Naive thymus-derived CD8-positive, alpha-beta T cell (primary cell): ENCODE results near the gene RNF32. TPM values are rescaled to one million over a fixed set of nuclear protein-coding genes. Genes with fewer than 3 reads are reported as not detected.

Experiments used
- ATAC-seq, 2 donors: fragments of 150-1000 bp; cut with Tn5 transposase in 1 of 2; sonication (Bioruptor Pico), chemical (Tn5 transposase) in 1 of 2; 1 replicate in 1 of 2; 2 replicates in 1 of 2; pipeline ENCODE4 v1.10.0; 2021; ENCODE audit warnings: mild to moderate bottlenecking in 2 of 2, moderate library complexity in 2 of 2
- POLR2A ChIA-PET: fragments of 350-600 bp; sonication (Branson Sonifier 250); formaldehyde crosslinking; loops from one replicate; lab custom pipeline; 2021; ENCODE audit warnings: antibody characterized with exemption; lab: Charles Lee
- DNase-seq, 10 donors: peaks; one replicate each; pipeline versions ENCODE4 v3.0.0 to v3.0.0-alpha.2; 2020 to 2022
- H3K27ac Mint-ChIP-seq, 10 donors: one replicate each; pipeline ENCODE4 v1.8.0; 2020 to 2022; ENCODE audit warnings: mild to moderate bottlenecking in 10 of 10, mixed read lengths in 10 of 10, moderate library complexity in 4 of 10, inconsistent platforms in 1 of 10
- H3K27me3 Mint-ChIP-seq, 5 donors: one replicate each; pipeline ENCODE4 v1.8.0; 2021 to 2022; ENCODE audit warnings: mixed read lengths in 5 of 5
- H3K36me3 Mint-ChIP-seq, 3 donors: one replicate each; pipeline ENCODE4 v1.8.0; 2020 to 2022; ENCODE audit warnings: mixed read lengths in 3 of 3, mild to moderate bottlenecking in 2 of 3, inconsistent platforms in 1 of 3
- H3K4me1 Mint-ChIP-seq, 4 donors: one replicate each; pipeline ENCODE4 v1.8.0; 2021 to 2022; ENCODE audit warnings: mixed read lengths in 4 of 4
- H3K4me3 Mint-ChIP-seq, 10 donors: one replicate each; pipeline ENCODE4 v1.8.0; 2020 to 2022; ENCODE audit warnings: mild to moderate bottlenecking in 10 of 10, mixed read lengths in 10 of 10, moderate library complexity in 6 of 10, inconsistent platforms in 1 of 10
- H3K9me3 Mint-ChIP-seq, 9 donors: one replicate each; pipeline ENCODE4 v1.8.0; 2020 to 2022; ENCODE audit warnings: mixed read lengths in 9 of 9, mild to moderate bottlenecking in 3 of 9, inconsistent platforms in 1 of 9, moderate library complexity in 1 of 9
- polyA plus RNA-seq, 3 donors: library from polyadenylated mRNA; unstranded; fragments of 300-500 nt; fragmentation: Illumina TruSeq; gene quantifications; one replicate each; pipeline ENCODE4 v1.2.3, GENCODE V29; 2021
- total RNA-seq, 8 experiments: library from RNA in 2 of 8; stranded (reverse) in 2 of 8; gene quantifications; one replicate each; pipeline ENCODE4 v1.2.3 and lab custom pipeline; 2021 to 2026

The RNF32 gene
- total and polyA plus RNA-seq, 5 experiments from 2014 or later, result 0.21 to 0.60 (median 0.33) TPM; not detected in 1

DNA sequence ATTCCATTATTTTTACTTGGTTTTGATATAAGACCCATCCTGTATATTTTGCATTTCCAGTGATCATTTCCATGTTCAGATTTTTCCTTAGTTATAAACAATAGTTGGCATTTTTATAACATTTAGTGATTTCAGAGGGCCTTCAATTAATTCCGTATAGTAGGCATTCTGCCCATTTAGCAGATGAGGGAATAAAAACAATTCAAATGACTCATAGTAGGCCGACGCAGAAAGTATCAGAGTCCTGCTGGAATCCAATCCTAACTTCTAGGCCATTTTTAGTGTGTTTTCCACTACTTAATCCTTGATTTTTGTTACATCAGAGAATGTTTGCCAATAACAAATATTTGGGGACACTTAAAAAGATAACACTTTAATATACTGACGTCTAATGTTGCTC lies 15.4 kb downstream of the RNF32 start:
- POLR2A ChIA-PET, result no interaction called here
- no peaks in the 10 kb centered on the region for H3K9me3 Mint-ChIP-seq
- no peak for DNase-seq

DNA sequence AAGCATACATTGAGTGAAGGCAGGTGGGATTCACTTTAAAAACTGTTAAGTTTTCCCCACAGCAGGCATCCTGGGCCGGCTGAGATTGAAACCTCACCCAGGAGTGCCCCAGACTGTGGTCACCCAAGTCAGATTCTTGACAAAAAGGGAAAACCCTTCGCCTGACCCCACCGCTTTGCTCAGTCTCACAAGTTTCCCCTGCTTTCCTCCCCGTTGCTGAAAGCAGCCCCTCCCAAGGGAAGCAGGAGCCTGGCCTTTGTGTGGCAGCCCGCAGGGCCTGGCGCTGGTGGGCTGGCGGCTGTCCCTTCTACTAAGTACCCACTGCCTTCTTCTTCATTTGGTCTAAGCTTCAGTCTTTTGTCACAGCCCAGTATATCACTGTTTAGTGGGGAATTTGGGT lies 16.0 kb downstream of the RNF32 start:
- no peaks in the 10 kb centered on the region for H3K36me3 Mint-ChIP-seq
- no peak overlapping the region for H3K27ac Mint-ChIP-seq
- POLR2A ChIA-PET, result no interaction called here

More for the DNA sequence above, 15.4 kb downstream of the RNF32 start:
- no peak for ATAC-seq
- Mint-ChIP-seq H3K4me3 (no peak overlapping the region), H3K27ac (no peak overlapping the region), H3K27me3 (peaks cover 7 to 12% (median 8%) of the 10 kb centered on the region in 5 donors), H3K36me3 (no peaks in the 10 kb centered on the region), H3K4me1 (peaks cover 0 to 2% (median 0%) of the 10 kb centered on the region in 4 donors)

DNA sequence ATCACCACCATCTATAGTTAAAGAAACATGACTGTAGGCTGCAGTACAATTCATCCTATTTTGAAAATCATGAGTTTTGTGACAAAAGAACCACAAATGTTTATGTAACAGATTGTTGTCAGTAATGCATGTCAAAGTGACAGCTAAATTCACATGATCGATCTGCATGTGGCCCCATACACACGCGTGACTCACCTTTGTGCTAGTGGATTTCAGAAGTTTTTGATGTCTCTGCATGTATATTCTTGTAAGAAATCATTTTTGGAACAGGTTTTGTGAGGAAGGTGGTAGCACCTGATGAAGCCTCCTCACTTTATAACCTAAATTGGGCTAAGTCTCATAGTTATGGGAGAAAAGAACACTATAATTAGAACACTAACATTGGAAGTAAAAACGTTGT lies 17.1 kb downstream of the RNF32 start:
- Mint-ChIP-seq H3K4me1 (no peaks in the 10 kb centered on the region), H3K27me3 (peaks cover 0 to 5% (median 2%) of the 10 kb centered on the region in 5 donors), H3K4me3 (no peak overlapping the region), H3K9me3 (no peaks in the 10 kb centered on the region), H3K36me3 (no peaks in the 10 kb centered on the region), H3K27ac (peak overlapping the region in 1 of 10 donors; percentile 82)
- POLR2A ChIA-PET, result no interaction called here
- DNase-seq (no peak), ATAC-seq (no peak)

More for the DNA sequence above, 16.0 kb downstream of the RNF32 start:
- Mint-ChIP-seq H3K27me3 (peaks cover 4 to 9% (median 6%) of the 10 kb centered on the region in 5 donors), H3K4me3 (no peak overlapping the region), H3K9me3 (no peaks in the 10 kb centered on the region), H3K4me1 (peaks cover 0 to 2% (median 0%) of the 10 kb centered on the region in 4 donors)
- ATAC-seq (no peak), DNase-seq (no peak)

DNA sequence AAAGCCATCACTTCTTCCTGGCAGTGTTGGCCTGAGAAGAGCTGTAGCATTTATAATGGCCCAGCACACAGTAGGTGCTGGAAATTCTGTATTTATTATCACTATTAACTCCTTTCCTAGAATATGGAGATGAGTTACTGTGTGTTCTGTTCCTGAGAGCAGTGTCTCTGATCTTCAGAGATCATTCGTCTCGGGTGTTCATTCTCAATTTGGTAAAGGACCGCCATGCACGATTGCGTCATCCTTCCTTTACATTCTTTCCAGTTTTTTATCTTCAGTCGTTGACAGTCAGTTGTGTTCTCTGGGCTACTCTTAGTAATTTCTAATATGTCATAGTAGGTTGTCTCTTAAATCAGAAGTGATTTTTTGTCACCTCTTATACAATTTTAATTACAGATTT lies 18.6 kb downstream of the RNF32 start:
- Mint-ChIP-seq H3K27me3 (peaks cover 0 to 2% (median 0%) of the 10 kb centered on the region in 5 donors), H3K9me3 (no peaks in the 10 kb centered on the region), H3K36me3 (no peaks in the 10 kb centered on the region), H3K4me3 (no peak overlapping the region), H3K27ac (no peak overlapping the region), H3K4me1 (no peaks in the 10 kb centered on the region)
- POLR2A ChIA-PET, result no interaction called here
- no peak for DNase-seq
- no peak for ATAC-seq

DNA sequence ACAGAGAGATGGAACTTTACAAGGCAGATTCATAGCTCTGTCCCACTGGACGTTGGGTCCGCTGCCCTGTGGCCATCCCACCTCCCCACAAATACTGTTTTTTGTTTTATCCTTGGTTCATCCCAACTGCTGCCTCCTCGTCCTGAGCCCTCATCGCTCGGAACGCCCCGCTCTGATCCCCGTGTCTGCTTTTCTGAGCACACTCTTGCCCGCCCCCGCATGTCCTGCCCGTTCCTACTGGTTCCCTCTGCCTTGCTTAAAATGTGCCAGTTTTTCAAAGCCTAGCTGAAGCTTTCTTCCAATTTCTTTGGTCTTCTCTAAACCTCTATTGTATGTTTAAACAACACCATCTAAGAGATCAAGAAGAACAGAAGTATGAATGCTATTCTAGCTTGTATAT lies 19.4 kb downstream of the RNF32 start:
- Mint-ChIP-seq H3K27me3 (peaks cover 0 to 2% (median 0%) of the 10 kb centered on the region in 5 donors), H3K4me3 (no peak overlapping the region), H3K9me3 (no peaks in the 10 kb centered on the region), H3K36me3 (no peaks in the 10 kb centered on the region), H3K27ac (peak overlapping the region in 2 of 10 donors; percentile 17 to 30), H3K4me1 (no peaks in the 10 kb centered on the region)
- ATAC-seq (no peak), DNase-seq (no peak)
- POLR2A ChIA-PET, result no interaction called here

DNA sequence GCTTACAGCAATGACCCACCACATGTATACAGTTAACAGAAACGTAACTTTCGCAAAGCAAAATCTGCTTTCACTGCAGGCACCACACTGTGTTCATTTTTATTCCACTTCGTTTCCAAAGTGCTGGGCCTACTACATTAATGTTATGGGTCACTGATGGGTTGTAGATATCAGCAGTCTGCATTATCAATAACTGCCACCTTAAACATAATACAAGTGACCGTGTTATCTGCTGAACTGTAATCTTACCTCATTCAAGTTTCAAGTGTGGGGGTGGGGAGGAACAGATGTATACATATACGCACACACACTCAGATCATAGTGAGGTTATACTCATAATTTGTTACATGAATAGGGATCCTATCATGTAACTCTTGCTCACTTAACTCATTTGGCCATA lies 21.1 kb downstream of the RNF32 start:
- H3K9me3 Mint-ChIP-seq, result no peaks in the 10 kb centered on the region
- peaks cover 0 to 2% (median 0%) of the 10 kb centered on the region in 5 donors for H3K27me3 Mint-ChIP-seq
- H3K27ac Mint-ChIP-seq, result no peak overlapping the region
- no peaks in the 10 kb centered on the region for H3K4me1 Mint-ChIP-seq
- DNase-seq, result no peak
- no peaks in the 10 kb centered on the region for H3K36me3 Mint-ChIP-seq
- POLR2A ChIA-PET, result interaction anchor here (0.9 kb wide), 1 partner anchor 60 kb away, joined by 5 read pairs; no protein-coding TSS in a partner anchor
- ATAC-seq, result no peak
- no peak overlapping the region for H3K4me3 Mint-ChIP-seq

DNA sequence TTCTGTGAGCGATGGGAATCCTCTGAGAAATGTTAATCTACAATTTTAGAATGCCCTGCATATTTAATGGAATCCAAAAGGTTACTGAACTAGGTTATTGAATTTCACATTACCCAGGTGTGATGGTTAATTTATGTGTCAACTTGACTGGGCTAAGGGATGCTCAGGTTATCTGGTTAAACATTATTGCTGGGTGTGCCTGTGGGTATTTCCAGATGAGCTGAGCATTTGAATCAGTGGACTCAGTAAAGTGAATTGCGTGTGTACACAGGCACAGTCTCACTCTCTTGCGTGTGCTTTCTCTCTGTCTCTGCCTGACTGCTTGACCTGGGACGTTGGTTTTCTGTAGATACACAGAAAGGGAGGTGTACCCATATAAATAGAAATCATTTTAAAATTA lies 21.7 kb downstream of the RNF32 start:
- ATAC-seq (no peak), DNase-seq (no peak)
- peaks cover 0 to 2% (median 0%) of the 10 kb centered on the region in 5 donors for H3K27me3 Mint-ChIP-seq
- H3K4me3 Mint-ChIP-seq, result no peak overlapping the region
- POLR2A ChIA-PET, result interaction anchor here (0.9 kb wide), 1 partner anchor 61 kb away, joined by 5 read pairs; no protein-coding TSS in a partner anchor
- no peaks in the 10 kb centered on the region for H3K9me3 Mint-ChIP-seq
- no peaks in the 10 kb centered on the region for H3K4me1 Mint-ChIP-seq
- H3K27ac Mint-ChIP-seq, result no peak overlapping the region
- no peaks in the 10 kb centered on the region for H3K36me3 Mint-ChIP-seq

DNA sequence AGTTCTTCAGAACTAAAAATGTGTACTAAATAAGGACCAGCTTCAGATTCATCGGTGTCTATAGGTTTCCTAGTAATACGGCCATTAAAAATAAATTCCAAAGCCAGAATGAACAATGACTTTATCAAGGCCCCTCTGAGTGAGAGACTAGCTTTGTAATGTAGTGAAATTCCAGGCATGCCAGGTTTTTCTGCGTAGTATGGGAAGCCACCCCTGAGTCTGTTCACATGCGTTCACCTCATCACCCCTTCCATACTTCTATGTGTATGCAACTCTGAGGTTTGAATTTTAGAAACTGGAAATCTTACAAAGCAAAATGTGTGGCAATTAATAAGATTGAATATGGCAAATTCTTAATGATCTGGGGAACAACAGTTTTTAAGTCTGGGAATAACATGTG lies 24.5 kb downstream of the RNF32 start:
- Mint-ChIP-seq H3K4me1 (peaks cover 0 to 3% (median 0%) of the 10 kb centered on the region in 4 donors), H3K4me3 (no peak overlapping the region), H3K27ac (peak overlapping the region in 1 of 10 donors; percentile 48), H3K9me3 (no peaks in the 10 kb centered on the region), H3K27me3 (peaks cover 0 to under 1% (median 0%) of the 10 kb centered on the region in 5 donors), H3K36me3 (peaks cover 0 to 8% (median 0%) of the 10 kb centered on the region in 3 donors)
- ATAC-seq (no peak), DNase-seq (no peak)
- POLR2A ChIA-PET, result no interaction called here

DNA sequence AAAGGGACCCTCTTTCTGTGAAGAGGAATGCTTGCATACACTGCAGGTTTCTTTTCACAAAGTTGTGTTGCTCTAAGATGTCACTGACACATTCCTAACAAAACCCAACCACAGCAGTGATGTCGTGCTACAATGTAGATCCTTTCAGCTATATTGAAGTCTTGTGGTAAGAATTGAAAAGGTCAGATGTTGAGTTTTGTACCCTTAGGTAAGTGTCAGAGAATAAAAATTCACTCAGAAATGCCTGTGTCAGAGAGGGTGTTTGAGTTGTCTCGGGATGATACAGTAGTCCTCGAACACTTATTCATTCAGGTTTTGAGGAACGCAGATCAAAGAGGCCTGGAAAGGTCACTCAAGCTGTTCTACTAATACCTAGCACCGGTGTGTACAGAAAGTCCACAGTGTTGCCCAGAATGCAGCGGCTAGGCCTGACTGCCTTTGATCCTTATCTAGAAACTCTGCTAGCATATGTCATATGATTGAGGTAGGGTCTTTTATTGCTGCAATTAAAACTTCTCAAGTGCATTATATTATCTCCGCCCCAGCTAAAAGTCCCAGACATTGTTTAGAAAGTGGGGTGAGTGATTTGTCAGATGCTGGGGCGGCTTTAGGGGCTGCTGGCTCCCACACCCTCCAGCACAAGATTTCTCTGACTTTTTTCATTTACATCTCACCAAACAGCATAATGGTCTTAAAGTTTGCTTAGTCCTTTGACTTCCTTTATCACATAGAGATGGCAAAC lies 26.0 kb downstream of the RNF32 start:
- H3K9me3 Mint-ChIP-seq, result no peaks in the 10 kb centered on the region
- no peak for ATAC-seq
- peaks cover 0 to 3% (median 0%) of the 10 kb centered on the region in 4 donors for H3K4me1 Mint-ChIP-seq
- peak overlapping the region in 1 of 10 donors; percentile 17 for H3K27ac Mint-ChIP-seq
- POLR2A ChIA-PET, result no interaction called here
- DNase-seq, result no peak
- H3K4me3 Mint-ChIP-seq, result no peak overlapping the region
- H3K27me3 Mint-ChIP-seq, result no peaks in the 10 kb centered on the region
- peaks cover 0 to 12% (median 10%) of the 10 kb centered on the region in 3 donors for H3K36me3 Mint-ChIP-seq

DNA sequence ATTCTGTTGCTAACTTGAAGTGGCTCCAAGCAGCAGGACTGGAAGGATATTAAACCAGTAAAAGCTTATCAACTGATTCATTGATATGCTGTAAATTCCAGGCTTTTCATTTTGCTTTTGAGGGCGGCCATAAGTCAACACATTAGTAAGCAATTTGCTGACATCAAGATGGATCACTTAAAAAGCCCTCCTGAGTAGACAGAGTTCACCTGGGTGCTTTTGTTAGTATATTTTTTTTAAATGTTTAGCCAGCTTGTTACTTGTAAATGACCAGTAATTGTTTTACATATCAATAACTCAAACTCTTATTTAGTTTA lies 26.5 kb downstream of the RNF32 start:
- Mint-ChIP-seq H3K36me3 (peaks cover 0 to 12% (median 12%) of the 10 kb centered on the region in 3 donors), H3K27ac (no peak overlapping the region), H3K27me3 (no peaks in the 10 kb centered on the region), H3K9me3 (no peaks in the 10 kb centered on the region), H3K4me1 (peaks cover 0 to 3% (median 0%) of the 10 kb centered on the region in 4 donors), H3K4me3 (no peak overlapping the region)
- POLR2A ChIA-PET, result no interaction called here
- ATAC-seq (no peak), DNase-seq (no peak)

DNA sequence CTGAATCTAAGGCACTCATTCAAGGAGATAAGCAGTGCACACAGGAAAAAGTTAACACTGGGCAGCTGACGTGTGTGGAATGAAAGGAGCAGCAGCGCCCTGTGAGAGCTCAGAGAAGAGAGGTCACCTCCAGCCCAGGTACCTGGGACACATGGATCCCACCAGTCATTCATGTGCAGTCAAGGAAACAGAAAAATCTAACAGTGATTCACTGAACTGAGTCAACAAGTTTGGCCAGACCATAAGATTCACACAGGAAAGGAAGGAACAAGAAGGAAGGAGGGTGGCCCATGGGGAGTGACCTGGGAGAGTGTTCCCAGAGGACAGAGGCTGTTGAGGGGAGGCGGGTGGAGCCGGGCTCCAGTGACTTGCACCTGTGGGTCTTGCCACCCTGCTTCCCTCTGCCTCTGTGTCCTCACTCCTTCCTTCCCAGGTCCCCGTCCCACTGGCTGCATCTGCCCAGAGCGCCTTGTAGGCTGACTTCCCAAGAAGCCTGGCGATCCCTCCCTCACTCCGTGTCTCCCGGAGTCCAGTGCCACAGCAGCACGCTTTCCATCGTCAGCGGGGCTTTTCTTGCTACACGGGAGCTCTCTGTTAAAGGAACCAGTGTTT lies 27.7 kb downstream of the RNF32 start:
- Mint-ChIP-seq H3K4me1 (peaks cover 0 to 3% (median 0%) of the 10 kb centered on the region in 4 donors), H3K27me3 (no peaks in the 10 kb centered on the region)
- POLR2A ChIA-PET, result no interaction called here

DNA sequence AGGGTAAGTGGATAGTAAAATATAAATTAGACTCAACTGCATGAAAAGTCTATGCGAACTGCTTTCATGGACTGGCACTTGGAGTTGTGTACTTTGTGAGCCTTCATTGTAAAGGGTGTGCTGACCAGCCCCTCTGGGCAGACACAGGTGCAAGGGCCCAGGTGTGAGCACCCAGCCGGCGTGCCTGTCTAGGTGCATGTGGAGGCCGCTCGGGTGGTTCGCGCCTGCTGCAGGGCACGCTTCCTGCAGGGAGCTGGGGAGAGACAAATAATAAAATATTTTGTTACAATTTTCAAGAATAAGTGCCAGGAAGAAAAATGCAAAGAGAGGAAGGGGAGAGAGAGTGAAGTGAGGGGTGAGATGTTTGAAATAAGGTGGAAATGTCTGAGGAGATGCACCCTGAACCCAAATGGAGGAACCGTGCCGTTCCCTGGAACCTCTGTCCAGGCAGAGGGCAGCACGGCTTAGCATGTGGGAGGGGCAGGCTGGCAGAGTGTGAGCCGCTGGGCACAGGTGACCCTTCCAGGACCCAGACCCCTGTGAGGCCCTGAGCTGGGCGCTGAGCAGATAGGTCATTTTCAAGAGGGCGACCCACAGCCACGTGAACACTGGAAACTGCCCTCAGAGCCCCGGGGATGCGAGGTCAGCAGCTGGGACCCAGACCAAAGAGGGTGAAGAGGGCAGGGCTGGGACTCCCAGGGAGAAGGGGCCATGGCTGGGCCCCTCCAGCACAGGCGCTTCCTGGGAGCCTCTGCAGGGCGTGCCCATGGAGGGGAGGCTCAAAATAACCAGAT lies 28.7 kb downstream of the RNF32 start:
- no peaks in the 10 kb centered on the region for H3K9me3 Mint-ChIP-seq
- DNase-seq, result no peak
- no peak for ATAC-seq
- peaks cover 0 to 3% (median 0%) of the 10 kb centered on the region in 4 donors for H3K4me1 Mint-ChIP-seq
- POLR2A ChIA-PET, result no interaction called here
- H3K27me3 Mint-ChIP-seq, result no peaks in the 10 kb centered on the region
- no peak overlapping the region for H3K4me3 Mint-ChIP-seq
- peaks cover 0 to 21% (median 12%) of the 10 kb centered on the region in 3 donors for H3K36me3 Mint-ChIP-seq
- H3K27ac Mint-ChIP-seq, result peak overlapping the region in 1 of 10 donors; percentile 83

More for the DNA sequence above, 27.7 kb downstream of the RNF32 start:
- Mint-ChIP-seq H3K4me3 (no peak overlapping the region), H3K9me3 (no peaks in the 10 kb centered on the region), H3K36me3 (peaks cover 0 to 15% (median 12%) of the 10 kb centered on the region in 3 donors), H3K27ac (peak overlapping the region in 1 of 10 donors; percentile 62)
- DNase-seq (no peak), ATAC-seq (no peak)
